Adrenal gland (tissue), 12 donors: ENCODE data around the gene TSPAN18. TPM values are rescaled to one million over a fixed set of nuclear protein-coding genes. Genes with fewer than 3 reads are reported as not detected.

Experiments
- DNase-seq, 7 donors: peaks; one replicate each; pipeline ENCODE4 v3.0.0-alpha.2; 2019 to 2020
- H3K27ac ChIP-seq, 5 donors: fragments of 200-600 bp; sonication (generic) in 4 of 5; 1 replicate in 3 of 5; 2 replicates in 2 of 5; pipeline versions ENCODE4 v1.5.1 to v1.8.0; 2016 to 2020; ENCODE audit warnings: mild to moderate bottlenecking in 1 of 5
- H3K27me3 ChIP-seq: fragments of 200-600 bp; 2 replicates; pipeline ENCODE4 v1.8.0; 2021
- H3K36me3 ChIP-seq, 2 donors: fragments of 200-600 bp; replicated peaks in 1 of 2; 1 replicate in 1 of 2; 2 replicates in 1 of 2; pipeline versions ENCODE4 v1.5.1 to v1.8.0; 2018 to 2022
- H3K4me1 ChIP-seq, 2 donors: fragments of 200-600 bp; replicated peaks in 1 of 2; 1 replicate in 1 of 2; 2 replicates in 1 of 2; pipeline versions ENCODE4 v1.5.1 to v1.8.0; 2018 to 2021
- H3K4me3 ChIP-seq, 4 donors: fragments of 200-600 bp; sonication (generic) in 3 of 4; one replicate each; pipeline ENCODE4 v1.5.1; 2016 to 2018
- H3K9me3 ChIP-seq, 3 donors: fragments of 200-600 bp; sonication (generic) in 1 of 3; replicated peaks in 1 of 3; 1 replicate in 2 of 3; 2 replicates in 1 of 3; pipeline versions ENCODE4 v1.5.1 to v1.8.0; 2016 to 2021
- POLR2A ChIP-seq, 2 donors: fragments of 450-650 bp; IDR thresholded peaks; one replicate each; pipeline ENCODE4 v1.6.1; 2017; ENCODE audit warnings: antibody characterized with exemption in 2 of 2, mild to moderate bottlenecking in 2 of 2, moderate library complexity in 1 of 2
- WGBS, 4 donors: extraction: QIAGEN DNeasy Blood & Tissue Kit in 2 of 4; methylation state at CpG; one replicate each; pipeline versions ENCODE4 v1.1.5 to v1.1.7; 2013 to 2017; 5-methylcytosine and 5-hydroxymethylcytosine counted together
- intact Hi-C, 2 donors: fragments of 100-400 bp; cut with DNase I; formaldehyde crosslinking; loops; one replicate each; pipeline versions ENCODE4 v1.14.1 to v1.15.0; 2022 to 2023
- polyA plus RNA-seq, 3 donors: library from polyadenylated mRNA; stranded (reverse); fragments of 200-250 nt in 2 of 3; fragments of 350-450 nt in 1 of 3; fragmentation: Illumina TruSeq in 1 of 3; extraction: RNeasy Lipid Tissue Mini Kit (QIAGEN cat#74804) in 1 of 3; gene quantifications; one replicate each; pipeline ENCODE4 v1.2.3, GENCODE V29; 2013 to 2014
- total RNA-seq, 9 donors: library from RNA; depleted of rRNA in 4 of 9; stranded (reverse); fragments of >200 nt in 4 of 9; fragments of 120-200 nt in 1 of 9; fragmentation: NEBNext Ultra II Directional in 1 of 9; extraction: Animal tissue kit (Norgen Biotek cat#: 25700) in 1 of 9; gene quantifications; one replicate each; pipeline versions ENCODE4 v1.1.0 to v1.2.4, GENCODE V29; 2013 to 2023
- TF ChIP-seq, protein P1 (sequence below), 6 experiments: fragments of 450-650 bp in 4 of 6; fragments of 200-600 bp in 2 of 6; sonication (generic) in 1 of 6; IDR thresholded peaks; 1 replicate in 5 of 6; 2 replicates in 1 of 6; pipeline versions ENCODE4 v1.5.1 to v1.8.0; 2016 to 2021; ENCODE audit warnings: antibody characterized with exemption in 6 of 6, mild to moderate bottlenecking in 2 of 6, moderate library complexity in 1 of 6
- donor health status: healthy with polysubstance abuse.
- donor health status: Bipolar disorder and iron deficiency.
- donor health status: DM: yes; HTN: yes; CAD: no.
- donor health status: DM: no; HTN: no; CAD: no.
- donor health status: DM: no; HTN: no; CAD: no.
- donor health status: DM: yes; HTN: yes; CAD: no.

The TSPAN18 gene
- total and polyA plus RNA-seq, 12 donors, result 24.5 to 168 (median 58.4) TPM

DNA sequence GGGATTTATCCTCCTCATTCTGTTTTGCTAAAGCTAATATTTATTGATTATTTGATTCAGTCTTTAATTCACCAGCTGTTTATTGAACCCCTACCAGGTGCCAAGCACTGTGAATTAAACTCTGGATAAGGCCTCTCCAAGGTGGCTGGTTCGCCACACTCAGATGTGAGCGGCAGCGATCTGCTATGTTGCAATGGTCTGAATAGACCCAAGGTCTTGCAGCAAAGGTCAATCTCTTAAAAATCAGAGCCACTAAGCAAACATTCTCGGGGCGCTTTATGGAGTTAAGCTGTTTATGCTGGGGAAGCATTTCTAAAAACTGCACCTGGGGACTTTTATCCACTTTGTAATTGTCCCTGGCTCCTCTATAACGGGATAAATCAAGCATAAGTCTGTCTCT is 10.5 kb upstream of the TSPAN18 start:
- Histone ChIP-seq H3K36me3 (no peaks in the 10 kb centered on the region), H3K27me3 (no peaks in the 10 kb centered on the region), H3K4me3 (no peak overlapping the region), H3K4me1 (peaks cover 10 to 12% of the 10 kb centered on the region in 2 donors), H3K27ac (peak overlapping the region in 3 of 5 donors; percentile 50 to 67 (median 65)), H3K9me3 (no peaks in the 10 kb centered on the region)
- WGBS, 4 donors, result 38 to 56% (median 46%) methylated on average over 6 of the region's 6 CpGs
- TF ChIP-seq, protein P1, sequence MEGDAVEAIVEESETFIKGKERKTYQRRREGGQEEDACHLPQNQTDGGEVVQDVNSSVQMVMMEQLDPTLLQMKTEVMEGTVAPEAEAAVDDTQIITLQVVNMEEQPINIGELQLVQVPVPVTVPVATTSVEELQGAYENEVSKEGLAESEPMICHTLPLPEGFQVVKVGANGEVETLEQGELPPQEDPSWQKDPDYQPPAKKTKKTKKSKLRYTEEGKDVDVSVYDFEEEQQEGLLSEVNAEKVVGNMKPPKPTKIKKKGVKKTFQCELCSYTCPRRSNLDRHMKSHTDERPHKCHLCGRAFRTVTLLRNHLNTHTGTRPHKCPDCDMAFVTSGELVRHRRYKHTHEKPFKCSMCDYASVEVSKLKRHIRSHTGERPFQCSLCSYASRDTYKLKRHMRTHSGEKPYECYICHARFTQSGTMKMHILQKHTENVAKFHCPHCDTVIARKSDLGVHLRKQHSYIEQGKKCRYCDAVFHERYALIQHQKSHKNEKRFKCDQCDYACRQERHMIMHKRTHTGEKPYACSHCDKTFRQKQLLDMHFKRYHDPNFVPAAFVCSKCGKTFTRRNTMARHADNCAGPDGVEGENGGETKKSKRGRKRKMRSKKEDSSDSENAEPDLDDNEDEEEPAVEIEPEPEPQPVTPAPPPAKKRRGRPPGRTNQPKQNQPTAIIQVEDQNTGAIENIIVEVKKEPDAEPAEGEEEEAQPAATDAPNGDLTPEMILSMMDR (IDR thresholded peaks at IDR 0.05), result no peak
- intact Hi-C loops, result loop anchor here in 1 of 2 donors (5.0 kb wide), 1 partner anchor 89 kb away; no protein-coding TSS in a partner anchor
- peak in 6 of 7 donors; percentile 54 to 72 (median 63) for DNase-seq

GRCh38 chr11:44718057-44718456 is 8.7 kb upstream of the TSPAN18 start:
- TF ChIP-seq, protein P1 (IDR thresholded peaks at IDR 0.05), result no peak
- no peak for TF ChIP-seq POLR2A (IDR thresholded peaks at IDR 0.05)
- Histone ChIP-seq H3K27me3 (no peaks in the 10 kb centered on the region), H3K36me3 (no peaks in the 10 kb centered on the region), H3K4me3 (no peak overlapping the region), H3K9me3 (no peaks in the 10 kb centered on the region), H3K4me1 (peaks cover 10 to 12% of the 10 kb centered on the region in 2 donors), H3K27ac (no peak overlapping the region)
- intact Hi-C loops, result loop anchor here in 1 of 2 donors (5.0 kb wide), 1 partner anchor 91 kb away; no protein-coding TSS in a partner anchor
- WGBS, 4 donors, result 79 to 89% (median 84%) methylated on average over 5 of the region's 5 CpGs
- no peak for DNase-seq

- no peaks in the 10 kb centered on the region for H3K36me3 ChIP-seq
- H3K4me3 ChIP-seq, result no peak overlapping the region
- H3K27me3 ChIP-seq, result no peaks in the 10 kb centered on the region
- H3K9me3 ChIP-seq, result no peaks in the 10 kb centered on the region
- WGBS, 4 donors, result 60 to 70% (median 65%) methylated on average over 2 to 4 of the region's 4 CpGs
- TF ChIP-seq POLR2A (IDR thresholded peaks at IDR 0.05), result no peak
- TF ChIP-seq, protein P1 (IDR thresholded peaks at IDR 0.05), result no peak
- peak in 3 of 7 donors; percentile 29 to 71 (median 62) for DNase-seq
- intact Hi-C loops, result loop anchor here in 1 of 2 donors (5.0 kb wide), 1 partner anchor 92 kb away; no protein-coding TSS in a partner anchor
- peaks cover 10 to 12% of the 10 kb centered on the region in 2 donors for H3K4me1 ChIP-seq
- peak overlapping the region in 1 of 5 donors; percentile 46 for H3K27ac ChIP-seq
These were observed 8.0 kb upstream of the TSPAN18 start for GRCh38 chr11:44718612-44719390.

DNA sequence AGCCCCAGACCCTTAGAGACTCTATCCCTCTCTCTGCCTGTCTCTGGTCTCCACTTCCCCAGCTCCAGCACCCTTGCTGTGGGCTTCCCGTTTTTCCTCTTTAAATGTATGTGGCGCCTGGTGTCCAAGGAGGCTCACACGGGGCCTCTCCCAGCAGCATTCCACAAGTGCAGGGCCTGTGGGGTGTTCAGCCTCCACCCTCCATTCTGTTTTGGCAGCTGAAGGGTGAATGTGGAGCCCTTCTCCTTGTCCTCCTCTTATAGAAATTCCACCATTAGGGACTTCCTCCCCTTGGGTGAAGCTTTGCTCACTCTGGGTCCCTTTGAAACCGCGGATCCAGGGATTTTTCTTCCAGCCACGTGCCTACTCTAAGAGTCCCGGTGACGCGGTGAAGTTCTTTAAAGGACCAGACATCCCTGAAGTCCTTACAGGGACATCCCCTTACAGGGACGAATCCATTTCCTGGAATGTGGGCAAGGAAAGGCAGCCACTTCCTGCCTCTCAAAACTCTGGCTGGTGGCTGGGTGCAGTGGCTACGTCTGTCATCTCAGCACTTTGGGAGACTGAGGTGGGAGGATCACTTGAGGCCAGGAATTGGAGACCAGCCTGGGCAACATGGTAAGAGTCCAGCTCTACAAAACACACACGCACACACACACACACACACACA is 1.6 kb upstream of the TSPAN18 start:
- Histone ChIP-seq H3K27ac (peak overlapping the region in 2 of 5 donors; percentile 3), H3K9me3 (no peaks in the 10 kb centered on the region), H3K4me3 (no peak overlapping the region), H3K4me1 (peaks cover 26 to 28% of the 10 kb centered on the region in 2 donors), H3K27me3 (no peaks in the 10 kb centered on the region), H3K36me3 (no peaks in the 10 kb centered on the region)
- peak in 2 of 7 donors; percentile 40 to 65 for DNase-seq
- 74 to 77% (median 75%) methylated on average over 9 to 12 of the region's 12 CpGs for WGBS, 4 donors
- intact Hi-C loops, result loop anchor here (5.0 to 10.0 kb wide), 6 partner anchors 47 to 187 kb away; partner anchors contain the start of gene CD82 (in 1 of the 2)
- no peak for TF ChIP-seq POLR2A (IDR thresholded peaks at IDR 0.05)
- TF ChIP-seq, protein P1 (IDR thresholded peaks at IDR 0.05), result no peak
